GM15510 (cell line): ENCODE measurements around the gene PLS1.

ENCODE experiments used
- POLR2A ChIP-seq: IDR thresholded peaks from 3 replicates; pipeline ENCODE4 v1.6.1; 2011; ENCODE audit warnings: borderline replicate concordance; ENCODE audit not compliant: insufficient read length; ENCODE audit errors: extremely low read depth

PLS1 gene

GRCh38 chr3:142624341-142625152 lies 28.4 kb downstream of the PLS1 start:
- no peak for TF ChIP-seq POLR2A

GRCh38 chr3:142625153-142625440 lies 28.9 kb downstream of the PLS1 start:
- no peak for TF ChIP-seq POLR2A

DNA sequence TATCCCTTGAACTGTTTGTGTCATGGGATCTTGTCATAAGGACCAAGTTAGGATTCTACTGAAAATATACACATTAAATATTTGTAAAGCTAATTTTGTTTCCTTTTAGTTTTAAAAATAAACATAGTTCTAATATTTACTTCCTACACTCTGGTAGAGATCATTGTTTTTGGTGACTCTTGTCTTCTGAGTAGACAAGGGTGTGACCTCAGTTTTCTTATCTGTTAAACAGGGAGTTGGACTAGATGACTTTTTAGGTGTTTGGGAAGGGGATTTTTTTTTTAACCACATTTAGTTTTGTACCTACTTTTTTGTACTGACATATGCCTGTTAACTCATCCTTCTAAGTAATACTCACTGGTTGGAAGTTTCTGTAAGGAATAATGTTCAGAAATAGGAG lies 30.8 kb downstream of the PLS1 start:
- TF ChIP-seq POLR2A: no peak

GRCh38 chr3:142628801-142629200 lies 32.6 kb downstream of the PLS1 start:
- no peak for TF ChIP-seq POLR2A

- no peak for TF ChIP-seq POLR2A
Observed at GRCh38 chr3:142633073-142633472, 36.9 kb downstream of the PLS1 start.

- TF ChIP-seq POLR2A: no peak
Observed at GRCh38 chr3:142636050-142636449, 39.9 kb downstream of the PLS1 start.

GRCh38 chr3:142636664-142637063 lies 40.5 kb downstream of the PLS1 start:
- TF ChIP-seq POLR2A: no peak

DNA sequence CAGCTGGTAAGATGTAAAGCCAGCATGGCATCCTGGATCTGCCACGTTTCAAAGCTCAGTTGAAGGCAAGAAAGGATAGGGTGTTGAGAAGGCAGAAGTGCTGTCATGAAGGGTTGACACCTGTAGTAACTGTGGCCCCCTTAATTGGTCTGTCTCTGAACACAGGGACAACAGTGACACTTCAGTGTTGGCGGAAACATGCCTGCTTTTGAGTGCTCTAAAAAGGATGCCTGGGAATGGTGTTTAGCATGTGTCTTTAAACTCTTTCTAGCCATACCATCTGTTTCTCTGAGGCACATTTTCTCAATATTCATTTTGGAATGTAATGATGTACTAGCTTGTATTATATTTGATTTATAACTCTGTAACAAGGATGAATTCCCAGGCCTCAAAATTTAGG lies 42.1 kb downstream of the PLS1 start:
- TF ChIP-seq POLR2A: no peak

DNA sequence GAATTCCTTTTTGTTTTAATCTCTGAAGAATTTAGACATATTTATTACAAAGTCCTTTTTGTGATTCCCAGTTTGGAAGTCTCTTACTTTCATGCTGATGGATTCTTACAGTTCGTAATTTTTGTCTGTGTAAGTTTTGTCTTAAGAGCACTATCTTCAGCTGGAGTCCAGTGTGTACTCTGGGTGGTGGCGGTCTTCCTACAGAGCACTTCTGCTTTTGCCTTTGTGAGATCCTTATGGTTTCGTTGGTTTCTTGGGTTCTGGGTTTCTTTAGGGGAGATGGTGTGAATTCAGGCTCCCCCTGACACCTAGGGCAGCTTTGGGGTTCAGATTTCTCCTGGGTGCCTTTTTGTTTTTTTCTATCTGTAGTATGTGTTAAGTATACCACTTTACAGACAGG lies 45.3 kb downstream of the PLS1 start:
- TF ChIP-seq POLR2A: no peak

- TF ChIP-seq POLR2A: no peak
Observed at GRCh38 chr3:142642956-142643355, 46.8 kb downstream of the PLS1 start.

- no peak for TF ChIP-seq POLR2A
Observed at GRCh38 chr3:142644502-142644901, 48.3 kb downstream of the PLS1 start.

DNA sequence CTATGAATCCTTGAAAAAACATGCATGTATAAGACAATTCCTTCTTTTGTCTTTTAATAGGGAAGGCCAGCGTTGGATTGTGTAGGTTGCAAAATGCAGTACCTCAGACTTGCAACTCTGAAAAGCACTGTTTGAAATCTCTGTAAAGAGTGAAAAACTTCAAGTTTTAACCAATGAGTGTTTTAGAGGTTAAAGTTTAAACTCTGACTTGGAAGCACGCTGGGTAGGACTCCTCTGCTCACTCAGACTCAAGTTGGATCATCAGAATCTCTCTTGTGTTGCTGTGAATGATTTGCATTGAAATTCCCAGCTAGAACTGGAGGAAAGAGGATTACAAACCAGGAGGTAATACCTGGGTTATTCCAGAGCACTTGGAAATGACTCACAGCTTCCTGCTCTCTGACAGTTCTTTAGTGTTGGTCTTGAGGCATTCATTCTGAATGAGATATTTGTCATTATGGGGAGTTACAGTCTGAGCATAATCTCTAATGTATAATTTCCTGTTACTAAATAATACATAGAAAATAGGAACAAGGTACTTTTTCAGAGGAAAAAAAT lies 49.1 kb downstream of the PLS1 start:
- TF ChIP-seq POLR2A: no peak

DNA sequence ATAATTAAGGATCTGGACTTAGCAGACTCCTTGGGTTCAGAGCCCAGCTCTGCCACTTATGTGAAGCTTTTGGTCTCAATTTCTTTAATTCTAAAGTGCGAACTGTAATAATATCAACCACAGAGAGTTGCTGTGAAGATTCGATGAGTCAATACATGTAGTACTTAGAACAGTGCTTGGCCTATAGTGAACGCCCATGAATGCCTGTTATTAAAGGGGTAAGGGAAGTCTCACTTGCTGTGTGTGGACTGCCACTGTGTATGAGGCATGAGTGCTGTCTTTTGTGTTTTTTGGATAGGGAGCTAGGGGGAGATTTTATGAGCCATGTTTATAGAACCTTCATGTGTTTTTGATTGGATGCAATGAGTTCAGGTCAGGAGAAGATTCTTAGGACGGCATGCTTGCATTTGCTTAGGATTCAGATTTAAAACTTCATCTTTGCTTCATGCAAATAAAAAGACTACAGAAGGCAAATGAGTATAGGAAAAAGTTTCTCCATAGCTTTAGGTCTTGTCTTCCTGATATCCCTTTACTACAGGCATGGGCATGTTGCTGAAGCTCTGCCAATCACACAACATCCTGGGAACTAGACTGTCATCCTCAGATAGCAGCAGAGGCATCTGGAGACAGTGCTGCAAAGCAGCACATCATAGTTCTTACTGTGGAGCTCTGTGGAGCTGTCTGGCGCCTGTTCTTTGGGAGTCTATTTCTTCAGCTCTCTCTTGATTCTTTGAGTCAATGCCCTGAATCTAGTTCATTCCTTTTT lies 50.0 kb downstream of the PLS1 start:
- no peak for TF ChIP-seq POLR2A

DNA sequence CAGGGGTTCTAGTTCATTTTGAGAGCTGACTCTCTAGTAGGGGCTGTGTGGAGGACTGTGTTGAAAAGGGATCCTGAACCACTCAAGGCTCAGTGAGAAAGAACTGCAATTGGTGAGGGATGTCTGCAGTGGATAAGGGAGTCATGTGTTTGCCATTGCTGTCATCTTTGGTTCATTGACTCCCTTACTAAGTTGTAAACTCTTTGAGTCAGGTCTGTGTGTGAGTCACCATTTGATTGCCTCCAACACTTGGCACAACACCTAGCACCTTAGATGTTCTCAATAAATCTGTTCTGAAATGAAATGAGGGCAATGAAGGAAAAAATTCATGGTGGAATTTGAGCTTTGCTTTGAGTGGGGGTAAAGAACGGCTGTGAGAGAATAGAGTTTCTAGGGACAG lies 51.7 kb downstream of the PLS1 start:
- TF ChIP-seq POLR2A: no peak

DNA sequence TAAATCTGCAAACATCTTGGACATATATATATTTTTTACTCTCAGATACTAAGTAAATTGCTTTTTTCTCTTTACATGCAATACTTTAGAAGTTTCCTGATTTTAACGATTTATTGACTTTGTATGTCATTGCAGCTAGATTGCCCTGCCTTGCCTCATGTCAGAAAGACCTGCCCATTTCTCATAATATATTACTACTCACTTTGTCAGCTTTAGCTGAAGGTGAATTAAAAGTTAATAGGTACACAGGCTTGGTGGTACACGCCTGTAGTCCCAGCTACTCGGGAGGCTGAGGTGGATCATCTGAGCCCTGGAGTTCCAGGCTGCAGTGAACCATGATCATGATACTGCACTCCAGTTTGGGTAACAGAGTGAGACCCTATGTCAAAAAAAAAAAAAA lies 52.8 kb downstream of the PLS1 start:
- TF ChIP-seq POLR2A: no peak

- no peak for TF ChIP-seq POLR2A
Observed at GRCh38 chr3:142650001-142650693, 54.0 kb downstream of the PLS1 start.

- TF ChIP-seq POLR2A: no peak
Observed at GRCh38 chr3:142651711-142652110, 55.5 kb downstream of the PLS1 start.
